GM23248 (cell line): ENCODE results near the gene FH. TPM values are rescaled to one million over a fixed set of nuclear protein-coding genes. Genes with fewer than 3 reads are reported as not detected.

Experiments used
- DNase-seq: peaks from one replicate; pipeline ENCODE4 v3.0.0-alpha.2; 2015
- H2AFZ ChIP-seq: fragments of 200-600 bp; sonication (generic); 2 replicates; pipeline ENCODE4 v1.6.1; 2016; ENCODE audit warnings: antibody characterized with exemption
- H3F3A ChIP-seq: fragments of 200-600 bp; sonication (generic); 2 replicates; pipeline ENCODE4 v1.6.1; 2016; ENCODE audit warnings: mild to moderate bottlenecking, antibody characterized with exemption, mixed run types; ENCODE audit not compliant: insufficient read depth
- H3K27ac ChIP-seq: fragments of 200-600 bp; sonication (generic); 2 replicates; pipeline ENCODE4 v1.5.1; 2016; ENCODE audit warnings: mild to moderate bottlenecking
- H3K27me3 ChIP-seq: fragments of 200-600 bp; sonication (generic); replicated peaks from 2 replicates; pipeline ENCODE4 v1.6.1; 2016; ENCODE audit warnings: mild to moderate bottlenecking; ENCODE audit not compliant: insufficient read depth
- H3K36me3 ChIP-seq: fragments of 200-600 bp; sonication (generic); 2 replicates; pipeline ENCODE4 v1.6.1; 2016; ENCODE audit warnings: low read depth, mild to moderate bottlenecking
- H3K4me1 ChIP-seq: fragments of 200-600 bp; sonication (generic); 2 replicates; pipeline ENCODE4 v1.6.1; 2016; ENCODE audit warnings: mild to moderate bottlenecking; ENCODE audit not compliant: insufficient read depth
- H3K4me2 ChIP-seq: fragments of 200-600 bp; sonication (generic); one replicate; pipeline ENCODE4 v1.6.1; 2016; ENCODE audit warnings: mild to moderate bottlenecking; ENCODE audit not compliant: unreplicated experiment
- H3K4me3 ChIP-seq: fragments of 200-600 bp; sonication (generic); 2 replicates; pipeline ENCODE4 v1.5.1; 2016; ENCODE audit warnings: mild to moderate bottlenecking
- H3K79me2 ChIP-seq: fragments of 200-600 bp; sonication (generic); 2 replicates; pipeline ENCODE4 v1.6.1; 2016; ENCODE audit warnings: mild to moderate bottlenecking; ENCODE audit not compliant: insufficient read depth
- H3K9ac ChIP-seq: fragments of 200-600 bp; sonication (generic); 2 replicates; pipeline ENCODE4 v1.6.1; 2016; ENCODE audit warnings: mild to moderate bottlenecking
- H3K9me2 ChIP-seq: fragments of 200-600 bp; sonication (generic); 2 replicates; pipeline ENCODE4 v1.6.1; 2016; ENCODE audit warnings: mixed run types, mild to moderate bottlenecking, moderate library complexity; ENCODE audit not compliant: insufficient read depth
- H3K9me3 ChIP-seq: fragments of 200-600 bp; sonication (generic); one replicate; pipeline ENCODE4 v1.6.1; 2017; ENCODE audit warnings: low read depth
- H4K20me1 ChIP-seq: fragments of 200-600 bp; sonication (generic); 2 replicates; pipeline ENCODE4 v1.6.0; 2016; ENCODE audit not compliant: insufficient read depth
- EZH2 ChIP-seq: fragments of 200-600 bp; sonication (generic); IDR thresholded peaks from 2 replicates; pipeline ENCODE4 v1.6.1; 2018; ENCODE audit warnings: antibody characterized with exemption, mild to moderate bottlenecking; ENCODE audit not compliant: insufficient read depth, poor library complexity, severe bottlenecking
- EZH2phosphoT487 ChIP-seq: fragments of 200-600 bp; sonication (generic); IDR thresholded peaks from 2 replicates; pipeline ENCODE4 v1.6.1; 2018; ENCODE audit warnings: antibody characterized with exemption, moderate library complexity, mild to moderate bottlenecking, low read depth; ENCODE audit not compliant: insufficient read depth
- WGBS, 2 experiments: methylation state at CpG; one replicate each; pipeline ENCODE4 v1.1.6; 2015 to 2017; ENCODE audit warnings: low lambda C conversion rate in 2 of 2, low coverage in 1 of 2; ENCODE audit errors: missing lambda C conversion rate in 2 of 2; 5-methylcytosine and 5-hydroxymethylcytosine counted together
- in situ Hi-C: fragments of 300-500 bp; cut with MboI; formaldehyde crosslinking; loops from 2 replicates; pipeline ENCODE4 v1.15.0; 2020
- polyA plus RNA-seq: library from polyadenylated mRNA; unstranded; fragments of >200 nt; fragmentation: Nextera tagmentation; extraction: Ambion mirVana; gene quantifications from 2 replicates; pipeline ENCODE4 v1.2.1, GENCODE V29; 2016
- total RNA-seq: library from RNA; depleted of rRNA; stranded (reverse); fragments of >200 nt; shearing (Covaris generic); gene quantifications from 2 replicates; pipeline ENCODE4 v1.2.3, GENCODE V29; 2014

Gene FH
- total and polyA plus RNA-seq, 2 experiments from 2014 or later = 63.1 to 71.7 TPM

GRCh38 chr1:241550318-241550717 lies 30.8 kb upstream of the FH start:
- H3F3A ChIP-seq = no peaks in the 10 kb centered on the region
- H3K79me2 ChIP-seq = no peaks in the 10 kb centered on the region
- no peaks in the 10 kb centered on the region for H3K4me1 ChIP-seq
- H3K27me3 ChIP-seq = 0 out of 2 replicates have a peak, but pooled peaks cover 5% of the 10 kb centered on the region
- H3K9me3 ChIP-seq = no peaks in the 10 kb centered on the region
- no peak overlapping the region for H3K27ac ChIP-seq
- H3K4me3 ChIP-seq = no peak overlapping the region
- no peaks in the 10 kb centered on the region for H3K36me3 ChIP-seq
- H3K4me2 ChIP-seq = no peak overlapping the region
- no peaks in the 10 kb centered on the region for H4K20me1 ChIP-seq
- WGBS, 2 experiments = 46 to 64% methylated on average over 1 of the region's 1 CpG
- DNase-seq = no peak
- no peak overlapping the region for H3K9ac ChIP-seq
- no peak for TF ChIP-seq EZH2
- no peak for TF ChIP-seq EZH2phosphoT487
- no peaks in the 10 kb centered on the region for H3K9me2 ChIP-seq
- H2AFZ ChIP-seq = no peak overlapping the region
- in situ Hi-C loops = no loop called here

GRCh38 chr1:241548008-241548407 lies 28.5 kb upstream of the FH start:
- Histone ChIP-seq H3K4me2 (no peak overlapping the region), H4K20me1 (no peaks in the 10 kb centered on the region), H3K9me2 (no peaks in the 10 kb centered on the region), H3K27me3 (0 out of 2 replicates have a peak, but pooled peaks cover 5% of the 10 kb centered on the region), H3K27ac (no peak overlapping the region), H3K4me1 (no peaks in the 10 kb centered on the region), H2AFZ (no peak overlapping the region), H3K36me3 (no peaks in the 10 kb centered on the region), H3F3A (no peaks in the 10 kb centered on the region), H3K9me3 (no peaks in the 10 kb centered on the region), H3K9ac (no peak overlapping the region), H3K79me2 (no peaks in the 10 kb centered on the region), H3K4me3 (no peak overlapping the region)
- in situ Hi-C loops = no loop called here
- 16 to 24% methylated on average over 2 of the region's 2 CpGs for WGBS, 2 experiments
- TF ChIP-seq EZH2phosphoT487 (no peak), EZH2 (no peak)
- DNase-seq = no peak

- in situ Hi-C loops = no loop called here
- no peak overlapping the region for H3K27ac ChIP-seq
Measured at GRCh38 chr1:241542199-241542907, 22.8 kb upstream of the FH start.

GRCh38 chr1:241536969-241537368 lies 17.4 kb upstream of the FH start:
- no peak overlapping the region for H3K4me2 ChIP-seq
- TF ChIP-seq EZH2phosphoT487 (no peak), EZH2 (no peak)
- no peaks in the 10 kb centered on the region for H3K9me3 ChIP-seq
- DNase-seq = no peak
- no peaks in the 10 kb centered on the region for H3K27me3 ChIP-seq
- no peaks in the 10 kb centered on the region for H3K4me1 ChIP-seq
- H3K27ac ChIP-seq = no peak overlapping the region
- no peaks in the 10 kb centered on the region for H3F3A ChIP-seq
- no peaks in the 10 kb centered on the region for H4K20me1 ChIP-seq
- 38 to 41% methylated on average over 2 of the region's 2 CpGs for WGBS, 2 experiments
- H3K9me2 ChIP-seq = no peaks in the 10 kb centered on the region
- no peak overlapping the region for H3K9ac ChIP-seq
- no peak overlapping the region for H2AFZ ChIP-seq
- H3K36me3 ChIP-seq = no peaks in the 10 kb centered on the region
- no peaks in the 10 kb centered on the region for H3K79me2 ChIP-seq
- in situ Hi-C loops = loop anchor here (10.0 kb wide), 1 partner anchor 298 kb away; no protein-coding TSS in a partner anchor
- no peak overlapping the region for H3K4me3 ChIP-seq

More at GRCh38 chr1:241542199-241542907, 22.8 kb upstream of the FH start:
- Histone ChIP-seq H3K4me1 (no peaks in the 10 kb centered on the region), H2AFZ (no peak overlapping the region), H3K4me3 (no peak overlapping the region), H3K4me2 (no peak overlapping the region), H3K79me2 (no peaks in the 10 kb centered on the region), H3K36me3 (no peaks in the 10 kb centered on the region), H3F3A (no peaks in the 10 kb centered on the region), H3K27me3 (no peaks in the 10 kb centered on the region), H4K20me1 (no peaks in the 10 kb centered on the region), H3K9me3 (no peaks in the 10 kb centered on the region), H3K9ac (no peak overlapping the region), H3K9me2 (no peaks in the 10 kb centered on the region)
- no peak for DNase-seq
- TF ChIP-seq EZH2phosphoT487 = no peak
- TF ChIP-seq EZH2 = no peak
- 76% methylated on average over 7 of the region's 7 CpGs for WGBS, 2 experiments
